ENCODE measurements around the gene SORBS2.

SORBS2 gene

DNA sequence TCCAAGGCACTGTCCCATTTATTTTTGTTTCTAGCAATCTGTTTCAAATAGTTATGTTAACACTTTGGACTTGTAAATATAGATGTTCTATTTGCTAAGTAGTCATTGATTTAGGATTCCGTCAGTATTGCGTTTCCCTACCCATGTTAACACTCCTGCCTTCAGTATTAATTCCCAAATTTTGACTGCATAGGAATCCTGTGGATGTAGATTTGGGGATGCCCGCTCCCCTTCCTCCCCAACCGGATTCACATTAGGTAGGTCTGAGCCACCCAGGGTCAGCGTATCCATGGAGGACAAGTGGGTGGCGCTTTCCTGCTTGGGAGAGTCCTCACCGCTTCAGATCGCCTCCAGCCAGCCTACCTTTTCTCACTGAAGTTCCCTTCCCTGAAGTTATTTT is 1.1 kb upstream of the SORBS2 start:
- Histone ChIP-seq H3K4me2 (ENCODE audit: insufficient read depth, low read length) (no peak overlapping the region), H4K20me1 (ENCODE audit: insufficient read depth, low read length) (no peaks in the 10 kb centered on the region), H3K36me3 (ENCODE audit: insufficient read depth, low read length) (no peaks in the 10 kb centered on the region), H3K79me2 (ENCODE audit: insufficient read depth, low read length) (no peaks in the 10 kb centered on the region), H3K9me3 (ENCODE audit: insufficient read depth, low read length, severe bottlenecking) (no peaks in the 10 kb centered on the region), H3K27me3 (ENCODE audit: insufficient read depth, low read length, poor library complexity) (peaks cover 18% of the 10 kb centered on the region), H3K4me1 (ENCODE audit: insufficient read depth, low read length) (no peaks in the 10 kb centered on the region), H3K9ac (ENCODE audit: low read depth, low read length) (no peak overlapping the region), H2AFZ (ENCODE audit: low read depth, low read length) (no peak overlapping the region), H3K4me3 (ENCODE audit: low read depth in 1 of 2, low read length in 2 of 2) (no peak overlapping the region), H3K27ac (ENCODE audit: low read length) (no peak overlapping the region)
- no peak for DNase-seq
- no peak for ATAC-seq (ENCODE audit: insufficient read depth, low read depth)
- no peak for TF ChIP-seq EZH2 (IDR thresholded peaks at IDR 0.05; ENCODE audit: borderline replicate concordance, low read depth, low read length, severe bottlenecking)
- TF ChIP-seq, protein P1, sequence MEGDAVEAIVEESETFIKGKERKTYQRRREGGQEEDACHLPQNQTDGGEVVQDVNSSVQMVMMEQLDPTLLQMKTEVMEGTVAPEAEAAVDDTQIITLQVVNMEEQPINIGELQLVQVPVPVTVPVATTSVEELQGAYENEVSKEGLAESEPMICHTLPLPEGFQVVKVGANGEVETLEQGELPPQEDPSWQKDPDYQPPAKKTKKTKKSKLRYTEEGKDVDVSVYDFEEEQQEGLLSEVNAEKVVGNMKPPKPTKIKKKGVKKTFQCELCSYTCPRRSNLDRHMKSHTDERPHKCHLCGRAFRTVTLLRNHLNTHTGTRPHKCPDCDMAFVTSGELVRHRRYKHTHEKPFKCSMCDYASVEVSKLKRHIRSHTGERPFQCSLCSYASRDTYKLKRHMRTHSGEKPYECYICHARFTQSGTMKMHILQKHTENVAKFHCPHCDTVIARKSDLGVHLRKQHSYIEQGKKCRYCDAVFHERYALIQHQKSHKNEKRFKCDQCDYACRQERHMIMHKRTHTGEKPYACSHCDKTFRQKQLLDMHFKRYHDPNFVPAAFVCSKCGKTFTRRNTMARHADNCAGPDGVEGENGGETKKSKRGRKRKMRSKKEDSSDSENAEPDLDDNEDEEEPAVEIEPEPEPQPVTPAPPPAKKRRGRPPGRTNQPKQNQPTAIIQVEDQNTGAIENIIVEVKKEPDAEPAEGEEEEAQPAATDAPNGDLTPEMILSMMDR (IDR thresholded peaks at IDR 0.05; ENCODE audit: borderline replicate concordance, extremely low read depth, low read length, poor library complexity, severe bottlenecking): no peak

DNA sequence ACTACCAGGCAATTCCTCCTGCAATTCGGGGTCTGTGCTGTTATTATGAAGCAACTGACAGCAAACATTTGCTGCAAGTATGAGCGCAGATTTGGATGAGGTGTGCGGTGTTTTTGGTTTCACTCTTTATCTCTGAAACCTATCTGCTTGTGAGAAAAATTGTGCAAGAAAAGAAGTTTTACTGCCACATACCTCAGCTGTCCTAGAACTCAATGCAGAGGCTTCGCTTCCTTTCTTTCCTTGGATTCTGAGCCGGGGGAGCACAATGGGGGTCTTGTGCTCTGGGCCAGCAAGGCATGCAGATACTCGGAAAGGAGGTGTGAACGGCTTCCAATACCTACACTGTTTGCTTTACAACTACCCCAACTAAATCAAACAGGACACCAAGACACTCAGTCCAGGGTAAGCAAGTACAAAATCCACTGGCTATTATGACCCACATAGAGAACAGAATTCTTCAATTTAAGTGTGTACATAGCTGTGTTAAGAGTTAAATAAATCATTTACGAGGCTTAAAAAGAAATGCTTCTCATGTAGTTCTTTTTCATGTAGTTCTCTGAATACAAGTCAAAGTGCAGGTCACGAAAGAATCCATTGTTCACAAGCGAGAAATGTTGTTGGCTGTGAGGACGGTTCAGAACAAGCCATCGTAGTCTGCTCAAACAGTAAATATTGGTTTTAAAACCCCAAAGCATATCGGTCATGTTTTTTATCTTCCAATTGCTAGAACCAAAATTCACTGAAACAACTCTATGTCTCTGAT is 1.1 kb downstream of the SORBS2 start:
- no peaks in the 10 kb centered on the region for H4K20me1 ChIP-seq (ENCODE audit: insufficient read depth, low read length)
- no peaks in the 10 kb centered on the region for H3K79me2 ChIP-seq (ENCODE audit: insufficient read depth, low read length)
- no peak overlapping the region for H3K4me2 ChIP-seq (ENCODE audit: insufficient read depth, low read length)
- no peak overlapping the region for H3K27ac ChIP-seq (ENCODE audit: low read length)
- H3K36me3 ChIP-seq (ENCODE audit: insufficient read depth, low read length): no peaks in the 10 kb centered on the region
- peaks cover 18% of the 10 kb centered on the region for H3K27me3 ChIP-seq (ENCODE audit: insufficient read depth, low read length, poor library complexity)
- H3K4me1 ChIP-seq (ENCODE audit: insufficient read depth, low read length): no peaks in the 10 kb centered on the region
- no peaks in the 10 kb centered on the region for H3K9me3 ChIP-seq (ENCODE audit: insufficient read depth, low read length, severe bottlenecking)
- H3K4me3 ChIP-seq (ENCODE audit: low read depth in 1 of 2, low read length in 2 of 2): no peak overlapping the region
- no peak for TF ChIP-seq EZH2 (IDR thresholded peaks at IDR 0.05; ENCODE audit: borderline replicate concordance, low read depth, low read length, severe bottlenecking)
- TF ChIP-seq, protein P1 (IDR thresholded peaks at IDR 0.05; ENCODE audit: borderline replicate concordance, extremely low read depth, low read length, poor library complexity, severe bottlenecking): no peak
- H2AFZ ChIP-seq (ENCODE audit: low read depth, low read length): no peak overlapping the region
- no peak overlapping the region for H3K9ac ChIP-seq (ENCODE audit: low read depth, low read length)
- ATAC-seq (ENCODE audit: insufficient read depth, low read depth) (no peak), DNase-seq (no peak)

DNA sequence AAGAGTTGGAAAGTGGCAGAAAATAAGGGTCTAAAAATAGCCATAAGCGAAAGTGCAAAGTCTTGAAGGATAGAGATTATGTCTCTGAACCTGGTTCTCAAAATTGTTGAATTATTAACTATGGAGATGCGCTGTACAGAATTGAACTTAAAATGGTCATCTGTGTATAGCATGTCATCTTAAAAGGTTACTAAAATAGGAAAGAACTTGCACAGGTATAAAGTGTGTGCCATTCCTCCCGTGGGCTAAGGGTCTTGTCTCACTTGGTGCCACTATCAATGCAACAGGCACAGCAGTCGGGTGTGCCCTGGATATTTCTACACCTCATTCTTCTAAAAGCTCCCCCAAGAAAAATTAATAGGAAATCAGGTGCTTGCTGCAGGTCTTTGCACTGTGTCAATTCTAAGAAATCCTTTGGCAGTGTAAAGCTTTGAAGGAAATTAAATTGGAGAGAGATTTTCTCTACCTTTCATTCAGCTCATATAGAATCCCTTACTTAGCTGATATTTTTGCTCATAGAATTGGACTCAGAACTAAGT is 2.4 kb downstream of the SORBS2 start:
- no peaks in the 10 kb centered on the region for H3K9me3 ChIP-seq (ENCODE audit: insufficient read depth, low read length, severe bottlenecking)
- H3K27me3 ChIP-seq (ENCODE audit: insufficient read depth, low read length, poor library complexity): peaks cover 18% of the 10 kb centered on the region
- no peak for ATAC-seq (ENCODE audit: insufficient read depth, low read depth)
- no peaks in the 10 kb centered on the region for H3K79me2 ChIP-seq (ENCODE audit: insufficient read depth, low read length)
- H3K27ac ChIP-seq (ENCODE audit: low read length): no peak overlapping the region
- no peak overlapping the region for H3K4me2 ChIP-seq (ENCODE audit: insufficient read depth, low read length)
- no peak overlapping the region for H3K9ac ChIP-seq (ENCODE audit: low read depth, low read length)
- H4K20me1 ChIP-seq (ENCODE audit: insufficient read depth, low read length): no peaks in the 10 kb centered on the region
- TF ChIP-seq EZH2 (IDR thresholded peaks at IDR 0.05; ENCODE audit: borderline replicate concordance, low read depth, low read length, severe bottlenecking): no peak
- TF ChIP-seq, protein P1 (IDR thresholded peaks at IDR 0.05; ENCODE audit: borderline replicate concordance, extremely low read depth, low read length, poor library complexity, severe bottlenecking): no peak
- no peak overlapping the region for H3K4me3 ChIP-seq (ENCODE audit: low read depth in 1 of 2, low read length in 2 of 2)
- DNase-seq: no peak
- no peak overlapping the region for H2AFZ ChIP-seq (ENCODE audit: low read depth, low read length)
- no peaks in the 10 kb centered on the region for H3K4me1 ChIP-seq (ENCODE audit: insufficient read depth, low read length)
- H3K36me3 ChIP-seq (ENCODE audit: insufficient read depth, low read length): no peaks in the 10 kb centered on the region

Data from DND-41 (cell line).